T-cell (primary cell): Measurements from ENCODE around the gene BAG3. TPM values are rescaled to one million over a fixed set of nuclear protein-coding genes. Genes with fewer than 3 reads are reported as not detected.

Source experiments
- ATAC-seq, 4 experiments: fragments of 200-7000 bp in 3 of 4; fragments of 150-1000 bp in 1 of 4; cut with Tn5 transposase; replicated peaks in 1 of 4; 1 replicate in 3 of 4; 2 replicates in 1 of 4; pipeline ENCODE4 v1.10.0; 2021; ENCODE audit warnings: moderate library complexity in 3 of 4, mild to moderate bottlenecking in 2 of 4, moderate number of reproducible peaks in 1 of 4
- CTCF ChIA-PET, 2 donors: fragments of 300-600 bp; sonication (Branson Sonifier 250); formaldehyde crosslinking; loops; one replicate each; lab custom pipeline; 2022; ENCODE audit warnings: antibody characterized with exemption in 2 of 2; lab: Charles Lee
- POLR2A ChIA-PET, 2 donors: fragments of 300-600 bp; sonication (Branson Sonifier 250); formaldehyde crosslinking; loops; one replicate each; lab custom pipeline; 2022; ENCODE audit warnings: antibody characterized with exemption in 2 of 2; lab: Charles Lee
- DNase-seq, 35 experiments: peaks; one replicate each; pipeline versions ENCODE4 v3.0.0 to v3.0.0-alpha.2; 2013 to 2023
- H3K27ac ChIP-seq: one replicate; pipeline ENCODE4 v1.5.1; 2013; ENCODE audit warnings: low read length
- H3K27me3 ChIP-seq, 2 experiments: replicated peaks in 1 of 2; 1 replicate in 1 of 2; 2 replicates in 1 of 2; pipeline versions ENCODE4 v1.6.1 to v1.7.0; 2013; ENCODE audit warnings: low read length in 1 of 2, mixed read lengths in 1 of 2; ENCODE audit not compliant: control insufficient read depth in 2 of 2, insufficient read depth in 2 of 2; ENCODE audit errors: extremely low read depth in 1 of 2
- H3K36me3 ChIP-seq, 2 donors: 1 replicate in 1 of 2; 2 replicates in 1 of 2; pipeline versions ENCODE4 v1.6.1 to v1.7.0; 2013; ENCODE audit warnings: low read length in 1 of 2; ENCODE audit not compliant: control insufficient read depth in 2 of 2, insufficient read depth in 1 of 2; ENCODE audit errors: extremely low read depth in 1 of 2
- H3K4me1 ChIP-seq, 2 experiments: 1 replicate in 1 of 2; 2 replicates in 1 of 2; pipeline versions ENCODE4 v1.6.1 to v1.7.0; 2013; ENCODE audit warnings: low read length in 2 of 2, mixed read lengths in 1 of 2; ENCODE audit not compliant: insufficient read depth in 2 of 2, control insufficient read depth in 1 of 2; ENCODE audit errors: extremely low read depth in 1 of 2
- H3K4me3 ChIP-seq, 2 donors: 1 replicate in 1 of 2; 2 replicates in 1 of 2; pipeline versions ENCODE4 v1.5.1 to v1.7.0; 2013; ENCODE audit warnings: mild to moderate bottlenecking in 2 of 2, low read length in 1 of 2, moderate library complexity in 1 of 2; ENCODE audit not compliant: control insufficient read depth in 1 of 2; ENCODE audit errors: extremely low read depth in 1 of 2
- H3K9me3 ChIP-seq: 2 replicates; pipeline ENCODE4 v1.7.0; 2013
- H3K27ac Mint-ChIP-seq, 2 donors: one replicate each; pipeline ENCODE4 v1.8.0; 2020 to 2021; ENCODE audit warnings: mild to moderate bottlenecking in 2 of 2, mixed read lengths in 2 of 2
- H3K27me3 Mint-ChIP-seq, 2 donors: one replicate each; pipeline ENCODE4 v1.8.0; 2021 to 2022; ENCODE audit warnings: mixed read lengths in 2 of 2
- H3K36me3 Mint-ChIP-seq: one replicate; pipeline ENCODE4 v1.8.0; 2021; ENCODE audit warnings: mixed read lengths
- H3K4me1 Mint-ChIP-seq, 3 donors: one replicate each; pipeline ENCODE4 v1.8.0; 2020 to 2022; ENCODE audit warnings: mixed read lengths in 3 of 3, mild to moderate bottlenecking in 1 of 3
- H3K4me3 Mint-ChIP-seq, 3 donors: one replicate each; pipeline ENCODE4 v1.8.0; 2020 to 2022; ENCODE audit warnings: mild to moderate bottlenecking in 3 of 3, mixed read lengths in 3 of 3, moderate library complexity in 3 of 3
- H3K9me3 Mint-ChIP-seq, 3 donors: one replicate each; pipeline ENCODE4 v1.8.0; 2020 to 2022; ENCODE audit warnings: mixed read lengths in 3 of 3
- WGBS: methylation state at CpG from one replicate; pipeline ENCODE4 v1.1.5; 2013; ENCODE audit warnings: missing lambda C conversion rate; ENCODE audit not compliant: insufficient coverage; 5-methylcytosine and 5-hydroxymethylcytosine counted together
- total RNA-seq, 35 experiments: library from RNA in 6 of 35; stranded (reverse) in 6 of 35; fragments of 120-200 nt in 1 of 35; gene quantifications; one replicate each; pipeline versions ENCODE4 v1.2.1 to v1.2.4 and lab custom pipeline; 2013 to 2026

Gene BAG3
- total RNA-seq, 5 donors from 2014 or later (not counting 1 experiment from before 2014, with no cell fraction given) = 20.2 to 36.4 (median 23.7) TPM

- H3K4me1 Mint-ChIP-seq = peaks cover 32 to 43% (median 34%) of the 10 kb centered on the region in 3 donors
- H3K27ac Mint-ChIP-seq = peak within 1 kb of the TSS; percentile 74 to 92
- Histone ChIP-seq H3K4me1 (peaks cover 5 to 15% of the 10 kb centered on the region in 2 experiments), H3K9me3 (no peaks in the 10 kb centered on the region), H3K36me3 (no peaks in the 10 kb centered on the region), H3K4me3 (peak within 1 kb of the TSS; percentile 60 to 67), H3K27me3 (no peaks in the 10 kb centered on the region), H3K27ac (peak within 1 kb of the TSS; percentile 52)
- CTCF ChIA-PET = interaction anchor here in 1 of 2 donors (0.6 to 1.4 kb wide), 8 partner anchors 9 to 165 kb away, joined by 3 to 12 read pairs (median 4); partner anchors contain the start of gene BAG3
- WGBS = under 1% methylated on average over 86 of the region's 95 CpGs
- H3K9me3 Mint-ChIP-seq = no peaks in the 10 kb centered on the region
- ATAC-seq = peak; percentile 91 to 96 (median 92)
- peak; percentile 90 to 100 (median 96) for DNase-seq
- POLR2A ChIA-PET = interaction anchor here (0.6 to 1.3 kb wide), 9 partner anchors 11 to 146 kb away, joined by 3 to 8 read pairs (median 4); partner anchors contain the start of gene MCMBP (in 1 of the 2)
- peak within 1 kb of the TSS; percentile 85 to 90 (median 88) for H3K4me3 Mint-ChIP-seq
- no peaks in the 10 kb centered on the region for H3K27me3 Mint-ChIP-seq
- no peaks in the 10 kb centered on the region for H3K36me3 Mint-ChIP-seq
Observed at GRCh38 chr10:119725828-119726675, 74.9 kb downstream of the BAG3 start, which contains the start of gene INPP5F. Gene INPP5F (plus strand): TSS chr10:119726050. CDS start chr10:119726263, 213 bp downstream.

- POLR2A ChIA-PET = interaction anchor here (0.7 to 1.3 kb wide), 3 partner anchors 10 to 146 kb away, joined by 3 read pairs; partner anchors contain the start of gene MCMBP (in 1 of the 2)
- H3K27ac Mint-ChIP-seq = peak overlapping the region; percentile 69 to 92
- peaks cover 32 to 43% (median 34%) of the 10 kb centered on the region in 3 donors for H3K4me1 Mint-ChIP-seq
Observed at GRCh38 chr10:119726676-119727261, 75.6 kb downstream of the BAG3 start.

More at GRCh38 chr10:119726676-119727261, 75.6 kb downstream of the BAG3 start:
- Mint-ChIP-seq H3K27me3 (no peaks in the 10 kb centered on the region), H3K36me3 (no peaks in the 10 kb centered on the region), H3K4me3 (peak overlapping the region; percentile 85 to 90 (median 88)), H3K9me3 (no peaks in the 10 kb centered on the region)
- ATAC-seq = no peak
- peak in 1 of 35 experiments; percentile 11 for DNase-seq
- Histone ChIP-seq H3K27ac (no peak overlapping the region), H3K4me1 (peaks cover 5 to 15% of the 10 kb centered on the region in 2 experiments), H3K27me3 (no peaks in the 10 kb centered on the region), H3K36me3 (no peaks in the 10 kb centered on the region), H3K9me3 (no peaks in the 10 kb centered on the region), H3K4me3 (peak overlapping the region; percentile 12 to 67)
- CTCF ChIA-PET = interaction anchor here in 1 of 2 donors (1.0 kb wide), 1 partner anchor 24 kb away, joined by 3 read pairs; no protein-coding TSS in a partner anchor
- 95% methylated on average over 2 of the region's 14 CpGs for WGBS

Other genes with a start within 250 kb of the BAG3 start
- 100 to 1,000 TPM in 4 of 5 donors, 10 to 100 TPM in 1; 77.1 to 163 (median 155) TPM for gene RGS10, start 108.7 kb upstream of the BAG3 start, total RNA-seq
- gene TIAL1, start 54.4 kb upstream of the BAG3 start, total RNA-seq = 100 to 1,000 TPM; 147 to 197 (median 156) TPM
- 10 to 100 TPM in 2 of 5 donors, 1 to 10 TPM in 3; 7.3 to 13.7 (median 9.8) TPM for gene INPP5F, start 74.7 kb downstream of the BAG3 start, total RNA-seq
- gene MCMBP, start 221.5 kb downstream of the BAG3 start, total RNA-seq = 10 to 100 TPM; 32.3 to 50.2 (median 48.8) TPM
- 10 to 100 TPM; 33.8 to 67.1 (median 52.0) TPM for gene SEC23IP, start 241.3 kb downstream of the BAG3 start, total RNA-seq